Neural cell (in vitro differentiated cells): ENCODE results near the gene TNFAIP8L3. TPM values are rescaled to one million over a fixed set of nuclear protein-coding genes. Genes with fewer than 3 reads are reported as not detected.

ENCODE experiments used
- H2AFZ ChIP-seq: fragments of 200-600, 300-800 bp; sonication (generic), shearing (Covaris generic); 2 replicates; pipeline ENCODE4 v1.6.0; 2014; ENCODE audit warnings: low read depth, mild to moderate bottlenecking, antibody characterized with exemption, low read length, moderate library complexity
- H3F3A ChIP-seq: fragments of 200-600 bp; shearing (Covaris generic); 2 replicates; pipeline ENCODE4 v1.6.1; 2016; ENCODE audit warnings: mild to moderate bottlenecking, moderate library complexity, mixed read lengths, antibody characterized with exemption, low read length; ENCODE audit not compliant: insufficient read depth, poor library complexity, severe bottlenecking
- H3K27ac ChIP-seq: fragments of 200-600, 300-800 bp; sonication (generic), shearing (Covaris generic); 2 replicates; pipeline ENCODE4 v1.5.1; 2014; ENCODE audit warnings: mild to moderate bottlenecking, low read length, moderate library complexity
- H3K27me3 ChIP-seq: fragments of 300-800, 200-600 bp; sonication (generic), shearing (Covaris generic); 2 replicates; pipeline ENCODE4 v1.6.0; 2014; ENCODE audit warnings: mild to moderate bottlenecking, low read depth, low read length, moderate library complexity; ENCODE audit not compliant: insufficient read depth
- H3K36me3 ChIP-seq: fragments of 300-800, 200-600 bp; sonication (generic), shearing (Covaris generic); 2 replicates; pipeline ENCODE4 v1.5.1; 2014; ENCODE audit warnings: mild to moderate bottlenecking, antibody characterized with exemption, low read length, moderate library complexity; ENCODE audit not compliant: insufficient read depth
- H3K4me2 ChIP-seq: fragments of 300-800, 200-600 bp; sonication (generic), shearing (Covaris generic); 2 replicates; pipeline ENCODE4 v1.6.0; 2014; ENCODE audit warnings: mild to moderate bottlenecking, low read length
- H3K4me3 ChIP-seq: fragments of 300-800, 200-600 bp; sonication (generic), shearing (Covaris generic); 2 replicates; pipeline ENCODE4 v1.5.1; 2014; ENCODE audit warnings: mild to moderate bottlenecking, low read length, moderate library complexity
- H3K79me2 ChIP-seq: fragments of 200-600 bp; shearing (Covaris generic); replicated peaks from 2 replicates; pipeline ENCODE4 v1.6.0; 2014; ENCODE audit warnings: mild to moderate bottlenecking, low read length, moderate library complexity; ENCODE audit not compliant: insufficient read depth
- H3K9ac ChIP-seq: fragments of 300-800, 200-600 bp; sonication (generic), shearing (Covaris generic); 2 replicates; pipeline ENCODE4 v1.6.1; 2016; ENCODE audit warnings: mild to moderate bottlenecking, low read length, mixed read lengths
- H3K9me2 ChIP-seq: fragments of 200-600 bp; shearing (Covaris generic); 2 replicates; pipeline ENCODE4 v1.6.1; 2016; ENCODE audit warnings: mild to moderate bottlenecking, low read length, mixed read lengths; ENCODE audit not compliant: insufficient read depth
- H3K9me3 ChIP-seq: fragments of 200-600, 300-800 bp; sonication (generic), shearing (Covaris generic); 2 replicates; pipeline ENCODE4 v1.6.1; 2016; ENCODE audit warnings: mild to moderate bottlenecking, mixed run types, low read length, moderate library complexity, mixed read lengths
- H4K20me1 ChIP-seq: fragments of 200-600 bp; shearing (Covaris generic); 2 replicates; pipeline ENCODE4 v1.6.1; 2016; ENCODE audit warnings: mild to moderate bottlenecking, mixed run types; ENCODE audit not compliant: insufficient read depth
- EP300 ChIP-seq: fragments of 450-650 bp; conservative IDR thresholded peaks from 2 replicates; pipeline ENCODE4 v1.6.1; 2014; ENCODE audit warnings: antibody characterized with exemption, mild to moderate bottlenecking, moderate library complexity; ENCODE audit not compliant: poor library complexity, severe bottlenecking
- EZH2 ChIP-seq: fragments of 200-600, 300-800 bp; shearing (Covaris generic), sonication (generic); IDR thresholded peaks from 2 replicates; pipeline ENCODE4 v1.6.1; 2014; ENCODE audit warnings: antibody characterized with exemption, low read length, borderline replicate concordance, mild to moderate bottlenecking; ENCODE audit not compliant: insufficient read depth, poor library complexity, severe bottlenecking
- MXI1 ChIP-seq: fragments of 450-650 bp; conservative IDR thresholded peaks from 2 replicates; pipeline ENCODE4 v1.6.1; 2014; ENCODE audit warnings: antibody characterized with exemption, mild to moderate bottlenecking; ENCODE audit not compliant: poor library complexity, severe bottlenecking
- POLR2AphosphoS5 ChIP-seq: IDR thresholded peaks from 2 replicates; pipeline ENCODE4 v1.6.1; 2012
- RAD21 ChIP-seq: fragments of 450-650 bp; conservative IDR thresholded peaks from 2 replicates; pipeline ENCODE4 v1.6.1; 2014; ENCODE audit warnings: antibody characterized with exemption, mild to moderate bottlenecking, moderate library complexity
- SMC3 ChIP-seq: fragments of 450-650 bp; conservative IDR thresholded peaks from 2 replicates; pipeline ENCODE4 v1.6.1; 2014; ENCODE audit warnings: antibody characterized with exemption, mild to moderate bottlenecking, moderate library complexity; ENCODE audit not compliant: poor library complexity
- TAF1 ChIP-seq: IDR thresholded peaks from 2 replicates; pipeline ENCODE4 v1.6.1; 2012; ENCODE audit warnings: low read depth
- polyA plus RNA-seq: library from polyadenylated mRNA; depleted of rRNA; stranded (reverse); fragments of >200 nt; gene quantifications from 2 replicates; pipeline ENCODE4 v1.2.3, GENCODE V29; 2014
- TF ChIP-seq, protein P1 (sequence below): fragments of 450-650 bp; IDR thresholded peaks from 2 replicates; pipeline ENCODE4 v1.5.1; 2014; ENCODE audit warnings: antibody characterized with exemption, mild to moderate bottlenecking, moderate library complexity; ENCODE audit not compliant: poor library complexity, severe bottlenecking
- TF ChIP-seq, protein P2 (sequence below): IDR thresholded peaks from 2 replicates; pipeline ENCODE4 v1.6.1; 2012; ENCODE audit warnings: borderline replicate concordance

Gene TNFAIP8L3
- polyA plus RNA-seq, 1 donor from 2014 or later: 0.16 TPM

DNA sequence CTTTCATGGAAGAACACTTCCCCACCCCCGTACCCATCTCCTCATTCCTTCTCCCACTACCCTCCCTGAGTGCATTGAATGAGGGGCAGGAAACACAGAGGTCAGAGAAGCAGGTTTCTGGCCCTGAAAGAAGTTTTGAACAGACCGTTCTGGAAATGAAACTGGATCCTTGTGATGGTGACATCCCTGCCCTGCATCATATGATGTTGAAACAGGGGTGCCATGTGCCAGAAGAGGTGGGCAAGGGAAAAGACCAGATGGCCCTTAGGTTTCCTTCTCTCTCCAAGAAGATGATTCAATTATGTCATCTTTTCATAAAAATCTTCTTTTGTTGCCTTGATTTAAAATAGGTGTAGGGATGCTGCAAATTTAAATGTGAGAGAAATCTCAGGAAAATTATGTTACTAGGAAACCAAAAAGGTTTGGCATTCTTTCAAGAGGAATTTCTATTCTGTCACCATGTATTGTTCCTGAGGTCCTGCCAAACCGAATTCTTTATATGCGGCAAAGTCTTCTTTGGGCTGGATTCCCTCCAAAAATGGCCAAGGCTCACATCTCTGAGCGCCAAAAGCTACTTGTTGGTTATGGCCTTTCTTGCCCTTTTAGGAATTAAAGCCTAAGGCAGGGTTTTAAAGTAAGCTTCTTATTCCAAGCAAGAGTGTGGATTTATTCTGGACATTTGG is 19.9 kb upstream of the TNFAIP8L3 start:
- no peaks in the 10 kb centered on the region for H3F3A ChIP-seq
- H3K9me2 ChIP-seq: no peaks in the 10 kb centered on the region
- TF ChIP-seq EP300 (no peak), MXI1 (no peak), POLR2AphosphoS5 (no peak), EZH2 (no peak), TAF1 (no peak), RAD21 (no peak), SMC3 (no peak)
- TF ChIP-seq, protein P1, sequence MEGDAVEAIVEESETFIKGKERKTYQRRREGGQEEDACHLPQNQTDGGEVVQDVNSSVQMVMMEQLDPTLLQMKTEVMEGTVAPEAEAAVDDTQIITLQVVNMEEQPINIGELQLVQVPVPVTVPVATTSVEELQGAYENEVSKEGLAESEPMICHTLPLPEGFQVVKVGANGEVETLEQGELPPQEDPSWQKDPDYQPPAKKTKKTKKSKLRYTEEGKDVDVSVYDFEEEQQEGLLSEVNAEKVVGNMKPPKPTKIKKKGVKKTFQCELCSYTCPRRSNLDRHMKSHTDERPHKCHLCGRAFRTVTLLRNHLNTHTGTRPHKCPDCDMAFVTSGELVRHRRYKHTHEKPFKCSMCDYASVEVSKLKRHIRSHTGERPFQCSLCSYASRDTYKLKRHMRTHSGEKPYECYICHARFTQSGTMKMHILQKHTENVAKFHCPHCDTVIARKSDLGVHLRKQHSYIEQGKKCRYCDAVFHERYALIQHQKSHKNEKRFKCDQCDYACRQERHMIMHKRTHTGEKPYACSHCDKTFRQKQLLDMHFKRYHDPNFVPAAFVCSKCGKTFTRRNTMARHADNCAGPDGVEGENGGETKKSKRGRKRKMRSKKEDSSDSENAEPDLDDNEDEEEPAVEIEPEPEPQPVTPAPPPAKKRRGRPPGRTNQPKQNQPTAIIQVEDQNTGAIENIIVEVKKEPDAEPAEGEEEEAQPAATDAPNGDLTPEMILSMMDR: no peak
- TF ChIP-seq, protein P2, sequence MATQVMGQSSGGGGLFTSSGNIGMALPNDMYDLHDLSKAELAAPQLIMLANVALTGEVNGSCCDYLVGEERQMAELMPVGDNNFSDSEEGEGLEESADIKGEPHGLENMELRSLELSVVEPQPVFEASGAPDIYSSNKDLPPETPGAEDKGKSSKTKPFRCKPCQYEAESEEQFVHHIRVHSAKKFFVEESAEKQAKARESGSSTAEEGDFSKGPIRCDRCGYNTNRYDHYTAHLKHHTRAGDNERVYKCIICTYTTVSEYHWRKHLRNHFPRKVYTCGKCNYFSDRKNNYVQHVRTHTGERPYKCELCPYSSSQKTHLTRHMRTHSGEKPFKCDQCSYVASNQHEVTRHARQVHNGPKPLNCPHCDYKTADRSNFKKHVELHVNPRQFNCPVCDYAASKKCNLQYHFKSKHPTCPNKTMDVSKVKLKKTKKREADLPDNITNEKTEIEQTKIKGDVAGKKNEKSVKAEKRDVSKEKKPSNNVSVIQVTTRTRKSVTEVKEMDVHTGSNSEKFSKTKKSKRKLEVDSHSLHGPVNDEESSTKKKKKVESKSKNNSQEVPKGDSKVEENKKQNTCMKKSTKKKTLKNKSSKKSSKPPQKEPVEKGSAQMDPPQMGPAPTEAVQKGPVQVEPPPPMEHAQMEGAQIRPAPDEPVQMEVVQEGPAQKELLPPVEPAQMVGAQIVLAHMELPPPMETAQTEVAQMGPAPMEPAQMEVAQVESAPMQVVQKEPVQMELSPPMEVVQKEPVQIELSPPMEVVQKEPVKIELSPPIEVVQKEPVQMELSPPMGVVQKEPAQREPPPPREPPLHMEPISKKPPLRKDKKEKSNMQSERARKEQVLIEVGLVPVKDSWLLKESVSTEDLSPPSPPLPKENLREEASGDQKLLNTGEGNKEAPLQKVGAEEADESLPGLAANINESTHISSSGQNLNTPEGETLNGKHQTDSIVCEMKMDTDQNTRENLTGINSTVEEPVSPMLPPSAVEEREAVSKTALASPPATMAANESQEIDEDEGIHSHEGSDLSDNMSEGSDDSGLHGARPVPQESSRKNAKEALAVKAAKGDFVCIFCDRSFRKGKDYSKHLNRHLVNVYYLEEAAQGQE: no peak
- H3K9ac ChIP-seq: no peak overlapping the region
- H2AFZ ChIP-seq: no peak overlapping the region
- H3K27ac ChIP-seq: no peak overlapping the region
- no peaks in the 10 kb centered on the region for H3K27me3 ChIP-seq
- H3K4me3 ChIP-seq: no peak overlapping the region
- no peak overlapping the region for H3K4me2 ChIP-seq
- no peaks in the 10 kb centered on the region for H4K20me1 ChIP-seq
- H3K79me2 ChIP-seq: no peaks in the 10 kb centered on the region
- H3K9me3 ChIP-seq: no peaks in the 10 kb centered on the region
- H3K36me3 ChIP-seq: no peaks in the 10 kb centered on the region

DNA sequence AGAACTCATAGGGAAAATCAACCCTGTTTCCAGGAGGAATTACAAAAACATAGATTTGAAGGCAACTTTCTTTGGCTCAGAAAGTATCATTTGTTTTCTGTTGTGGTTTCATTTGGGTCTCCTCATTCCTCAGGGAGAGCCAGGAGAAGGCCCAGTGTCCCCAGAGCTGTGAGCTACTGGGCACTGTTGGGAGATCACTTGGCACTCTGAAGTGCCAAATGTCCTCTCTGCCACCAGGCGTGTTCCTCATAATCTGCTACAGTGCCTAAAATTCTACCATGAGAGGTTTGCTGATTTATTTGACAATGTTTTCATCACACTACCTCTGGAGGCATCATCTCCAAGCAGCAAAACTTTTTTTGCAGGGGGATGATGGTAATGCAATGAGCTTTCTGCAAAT is 17.4 kb upstream of the TNFAIP8L3 start:
- no peaks in the 10 kb centered on the region for H3K9me3 ChIP-seq
- no peaks in the 10 kb centered on the region for H3K79me2 ChIP-seq
- no peak overlapping the region for H3K4me3 ChIP-seq
- no peak overlapping the region for H2AFZ ChIP-seq
- H3K36me3 ChIP-seq: no peaks in the 10 kb centered on the region
- H3K9me2 ChIP-seq: no peaks in the 10 kb centered on the region
- H3K27me3 ChIP-seq: no peaks in the 10 kb centered on the region
- no peaks in the 10 kb centered on the region for H3F3A ChIP-seq
- H3K9ac ChIP-seq: no peak overlapping the region
- H4K20me1 ChIP-seq: no peaks in the 10 kb centered on the region
- H3K4me2 ChIP-seq: no peak overlapping the region
- TF ChIP-seq EZH2: no peak
- TF ChIP-seq, protein P2: no peak
- no peak for TF ChIP-seq TAF1
- TF ChIP-seq RAD21: no peak
- no peak overlapping the region for H3K27ac ChIP-seq
